K562 (cell line): ENCODE data around the gene ELMO3. TPM values are rescaled to one million over a fixed set of nuclear protein-coding genes. Genes with fewer than 3 reads are reported as not detected.

Source experiments
- CEBPB ChIP-seq: fragments of 450-650 bp; IDR thresholded peaks from 2 replicates; pipeline ENCODE4 v1.6.1; 2016; ENCODE audit warnings: missing genetic modification characterization, missing compliant biosample characterization
- EGR1 ChIP-seq: fragments of 450-650 bp; conservative IDR thresholded peaks from 2 replicates; pipeline ENCODE4 v1.6.1; 2017; ENCODE audit warnings: mild to moderate bottlenecking
- ELF1 ChIP-seq: fragments of 200-800 bp; sonication (Bioruptor generic); IDR thresholded peaks from 2 replicates; pipeline ENCODE4 v1.6.1; 2016; ENCODE audit warnings: missing genetic modification characterization, missing compliant biosample characterization
- ERF ChIP-seq: fragments of 450-650 bp; formaldehyde crosslinking; IDR thresholded peaks from 2 replicates; pipeline ENCODE4 v1.4.0; 2020; ENCODE audit warnings: mild to moderate bottlenecking, mixed read lengths
- HNRNPL ChIP-seq: fragments of 200-400 bp; formaldehyde crosslinking; IDR thresholded peaks from 2 replicates; pipeline ENCODE4 v1.6.1; 2017; ENCODE audit warnings: low read depth, mild to moderate bottlenecking, low read length
- JUND ChIP-seq, 2 experiments: IDR thresholded peaks; 2 replicates in 1 of 2; 3 replicates in 1 of 2; pipeline ENCODE4 v1.6.1; 2011; ENCODE audit warnings: borderline replicate concordance in 2 of 2, low read depth in 2 of 2, low read length in 2 of 2, improper control_type of control experiment in 1 of 2, missing biosample characterization in 1 of 2, missing genetic modification characterization in 1 of 2, missing genetic modification reagents in 1 of 2
- MAFG ChIP-seq: fragments of 450-650 bp; conservative IDR thresholded peaks from 2 replicates; pipeline ENCODE4 v1.6.1; 2016; ENCODE audit warnings: missing genetic modification characterization, missing compliant biosample characterization
- NFYB ChIP-seq: IDR thresholded peaks from 2 replicates; pipeline ENCODE4 v1.6.1; 2011; ENCODE audit warnings: mild to moderate bottlenecking, moderate library complexity; ENCODE audit not compliant: insufficient read length; ENCODE audit errors: extremely low read depth
- RAD21 ChIP-seq, 2 experiments: fragments of 250-450 bp in 1 of 2; fragments of 450-650 bp in 1 of 2; sonication (Bioruptor Pico) in 1 of 2; formaldehyde crosslinking in 1 of 2; IDR thresholded peaks in 1 of 2; conservative IDR thresholded peaks in 1 of 2; 2 replicates each; pipeline versions ENCODE4 v1.4.0 to v1.8.0; 2020 to 2022; ENCODE audit warnings: mild to moderate bottlenecking in 2 of 2, moderate library complexity in 1 of 2
- RBM17 ChIP-seq: fragments of 200-400 bp; formaldehyde crosslinking; IDR thresholded peaks from 2 replicates; pipeline ENCODE4 v1.6.1; 2017; ENCODE audit warnings: low read depth, mild to moderate bottlenecking, low read length, borderline replicate concordance
- SMC3 ChIP-seq: conservative IDR thresholded peaks from 2 replicates; pipeline ENCODE4 v1.6.1; 2011; ENCODE audit warnings: low read depth, low read length, improper control_type of control experiment; ENCODE audit not compliant: insufficient read depth
- ZNF140 ChIP-seq: fragments of 250-450 bp; sonication (Bioruptor Pico); IDR thresholded peaks from 2 replicates; pipeline ENCODE4 v1.8.0; 2021; ENCODE audit warnings: moderate library complexity, mild to moderate bottlenecking, inconsistent platforms
- ZZZ3 ChIP-seq: fragments of 450-650 bp; IDR thresholded peaks from 2 replicates; pipeline ENCODE4 v1.6.1; 2016; ENCODE audit warnings: antibody characterized with exemption, mild to moderate bottlenecking, moderate library complexity
- polyA plus RNA-seq, 8 experiments: library from polyadenylated mRNA; depleted of rRNA in 4 of 8; stranded (reverse) in 5 of 8; unstranded in 3 of 8; fragments of >200 nt; fragmentation: Nextera tagmentation in 2 of 8; fragmentation: Illumina TruSeq in 1 of 8; extraction: Ambion mirVana in 2 of 8; extraction: Trizol in 1 of 8; gene quantifications; 2 replicates each; pipeline versions ENCODE4 v1.2.1 to v1.2.3, GENCODE V29; 2011 to 2014; ENCODE audit warnings: inconsistent platforms in 1 of 8, missing spikeins in 1 of 8
- total RNA-seq, 7 experiments: library from RNA; depleted of rRNA in 6 of 7; stranded (reverse); fragments of >200 nt in 6 of 7; fragmentation: Illumina TruSeq in 2 of 7; extraction: Trizol in 2 of 7; gene quantifications; 2 replicates each; pipeline versions ENCODE4 v1.2.1 to v1.2.3, GENCODE V29; 2011 to 2021; ENCODE audit warnings: low replicate concordance in 1 of 7
- TF ChIP-seq, protein P1 (sequence below): sonication (generic); formaldehyde crosslinking; IDR thresholded peaks from 2 replicates; pipeline ENCODE4 v1.8.0; 2023; ENCODE audit warnings: missing genetic modification reagents, mild to moderate bottlenecking, borderline replicate concordance
- TF ChIP-seq, protein P2 (sequence below): fragments of 450-650 bp; IDR thresholded peaks from one replicate; pipeline ENCODE4 v1.6.1; 2018; ENCODE audit warnings: mild to moderate bottlenecking, moderate library complexity; ENCODE audit not compliant: partially characterized antibody
- TF ChIP-seq, protein P3 (sequence below): sonication (generic); formaldehyde crosslinking; IDR thresholded peaks from 2 replicates; pipeline ENCODE4 v1.8.0; 2023; ENCODE audit warnings: mild to moderate bottlenecking, missing genetic modification reagents
- TF ChIP-seq, protein P4 (sequence below): fragments of 250-450 bp; sonication (Bioruptor Pico); IDR thresholded peaks from 2 replicates; pipeline ENCODE4 v1.8.0; 2021; ENCODE audit warnings: moderate library complexity, mild to moderate bottlenecking, inconsistent platforms

The ELMO3 gene
- total and polyA plus RNA-seq, 9 of the 15 experiments (the other 6 are each of a cell fraction or from before 2014, with no cell fraction given): 0.04 to 5.1 (median 1.5) TPM

DNA sequence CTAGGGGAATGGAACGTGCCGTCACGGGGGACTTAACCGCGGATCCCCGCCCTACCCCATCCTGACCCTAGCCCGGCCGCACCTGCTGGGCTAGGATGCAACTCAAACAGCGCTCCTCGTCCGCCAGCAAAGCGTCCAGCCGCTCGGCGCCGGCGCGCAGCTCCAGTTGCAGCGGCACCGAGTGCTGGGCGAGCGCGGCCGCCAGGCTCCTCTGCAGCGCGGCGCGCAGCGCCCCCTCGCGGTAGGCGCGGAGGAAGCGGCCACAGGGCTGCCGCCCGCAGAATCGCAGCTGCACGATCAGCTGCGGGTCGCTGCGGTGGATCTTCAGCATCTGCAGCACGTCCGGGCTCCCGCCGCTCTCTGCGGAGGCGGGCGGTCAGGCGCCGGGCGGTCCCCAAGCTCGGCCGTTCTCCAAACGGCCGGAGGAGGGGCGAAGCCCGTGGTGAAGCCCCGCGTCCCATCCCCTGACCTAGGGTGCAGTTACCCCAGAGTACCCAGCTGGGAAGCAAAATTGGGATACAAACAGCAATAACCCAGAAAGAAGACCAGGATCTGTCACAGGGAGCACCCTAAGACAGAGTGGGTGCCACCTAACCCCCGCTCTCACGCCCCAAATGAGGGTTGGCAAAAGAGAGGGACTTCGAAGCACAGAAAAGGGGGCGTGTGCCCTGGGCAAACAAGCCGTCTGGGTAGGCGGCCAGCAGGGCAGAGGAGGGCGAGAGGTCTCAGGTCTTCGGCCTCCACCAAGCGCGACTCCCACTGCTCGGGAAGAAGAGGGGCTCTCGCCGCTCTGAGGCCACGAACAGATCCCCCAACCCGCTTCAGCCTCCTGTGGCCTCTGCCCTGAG, 43.4 kb upstream of the ELMO3 start (continued):
- TF ChIP-seq SMC3 (peak; percentile 96), ERF (CRISPR knock-in tag) (no peak), ZZZ3 (no peak), RAD21 (CRISPR knock-in tag; conservative IDR thresholded peaks at IDR 0.05 in 1 of 2, IDR thresholded peaks at IDR 0.05 in 1 of 2) (peak; percentile 83 to 91), ELF1 (tag) (no peak), MAFG (no peak), JUND (IDR thresholded peaks at IDR 0.05; ENCODE audit: borderline replicate concordance, low read depth, low read length) (peak; percentile 51; the same call in 1 of the 2 replicates), JUND (tag; IDR thresholded peaks at IDR 0.05; ENCODE audit: borderline replicate concordance, low read depth, low read length) (no peak), NFYB (no peak), RBM17 (no peak), HNRNPL (no peak), ZNF140 (CRISPR knock-in tag) (no peak), CEBPB (no peak), EGR1 (peak; percentile 26; the same call in 1 of the 2 replicates)
- TF ChIP-seq, protein P1, sequence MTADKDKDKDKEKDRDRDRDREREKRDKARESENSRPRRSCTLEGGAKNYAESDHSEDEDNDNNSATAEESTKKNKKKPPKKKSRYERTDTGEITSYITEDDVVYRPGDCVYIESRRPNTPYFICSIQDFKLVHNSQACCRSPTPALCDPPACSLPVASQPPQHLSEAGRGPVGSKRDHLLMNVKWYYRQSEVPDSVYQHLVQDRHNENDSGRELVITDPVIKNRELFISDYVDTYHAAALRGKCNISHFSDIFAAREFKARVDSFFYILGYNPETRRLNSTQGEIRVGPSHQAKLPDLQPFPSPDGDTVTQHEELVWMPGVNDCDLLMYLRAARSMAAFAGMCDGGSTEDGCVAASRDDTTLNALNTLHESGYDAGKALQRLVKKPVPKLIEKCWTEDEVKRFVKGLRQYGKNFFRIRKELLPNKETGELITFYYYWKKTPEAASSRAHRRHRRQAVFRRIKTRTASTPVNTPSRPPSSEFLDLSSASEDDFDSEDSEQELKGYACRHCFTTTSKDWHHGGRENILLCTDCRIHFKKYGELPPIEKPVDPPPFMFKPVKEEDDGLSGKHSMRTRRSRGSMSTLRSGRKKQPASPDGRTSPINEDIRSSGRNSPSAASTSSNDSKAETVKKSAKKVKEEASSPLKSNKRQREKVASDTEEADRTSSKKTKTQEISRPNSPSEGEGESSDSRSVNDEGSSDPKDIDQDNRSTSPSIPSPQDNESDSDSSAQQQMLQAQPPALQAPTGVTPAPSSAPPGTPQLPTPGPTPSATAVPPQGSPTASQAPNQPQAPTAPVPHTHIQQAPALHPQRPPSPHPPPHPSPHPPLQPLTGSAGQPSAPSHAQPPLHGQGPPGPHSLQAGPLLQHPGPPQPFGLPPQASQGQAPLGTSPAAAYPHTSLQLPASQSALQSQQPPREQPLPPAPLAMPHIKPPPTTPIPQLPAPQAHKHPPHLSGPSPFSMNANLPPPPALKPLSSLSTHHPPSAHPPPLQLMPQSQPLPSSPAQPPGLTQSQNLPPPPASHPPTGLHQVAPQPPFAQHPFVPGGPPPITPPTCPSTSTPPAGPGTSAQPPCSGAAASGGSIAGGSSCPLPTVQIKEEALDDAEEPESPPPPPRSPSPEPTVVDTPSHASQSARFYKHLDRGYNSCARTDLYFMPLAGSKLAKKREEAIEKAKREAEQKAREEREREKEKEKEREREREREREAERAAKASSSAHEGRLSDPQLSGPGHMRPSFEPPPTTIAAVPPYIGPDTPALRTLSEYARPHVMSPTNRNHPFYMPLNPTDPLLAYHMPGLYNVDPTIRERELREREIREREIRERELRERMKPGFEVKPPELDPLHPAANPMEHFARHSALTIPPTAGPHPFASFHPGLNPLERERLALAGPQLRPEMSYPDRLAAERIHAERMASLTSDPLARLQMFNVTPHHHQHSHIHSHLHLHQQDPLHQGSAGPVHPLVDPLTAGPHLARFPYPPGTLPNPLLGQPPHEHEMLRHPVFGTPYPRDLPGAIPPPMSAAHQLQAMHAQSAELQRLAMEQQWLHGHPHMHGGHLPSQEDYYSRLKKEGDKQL (CRISPR knock-in tag): no peak
- TF ChIP-seq, protein P2, sequence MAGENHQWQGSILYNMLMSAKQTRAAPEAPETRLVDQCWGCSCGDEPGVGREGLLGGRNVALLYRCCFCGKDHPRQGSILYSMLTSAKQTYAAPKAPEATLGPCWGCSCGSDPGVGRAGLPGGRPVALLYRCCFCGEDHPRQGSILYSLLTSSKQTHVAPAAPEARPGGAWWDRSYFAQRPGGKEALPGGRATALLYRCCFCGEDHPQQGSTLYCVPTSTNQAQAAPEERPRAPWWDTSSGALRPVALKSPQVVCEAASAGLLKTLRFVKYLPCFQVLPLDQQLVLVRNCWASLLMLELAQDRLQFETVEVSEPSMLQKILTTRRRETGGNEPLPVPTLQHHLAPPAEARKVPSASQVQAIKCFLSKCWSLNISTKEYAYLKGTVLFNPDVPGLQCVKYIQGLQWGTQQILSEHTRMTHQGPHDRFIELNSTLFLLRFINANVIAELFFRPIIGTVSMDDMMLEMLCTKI: no peak
- TF ChIP-seq, protein P3, sequence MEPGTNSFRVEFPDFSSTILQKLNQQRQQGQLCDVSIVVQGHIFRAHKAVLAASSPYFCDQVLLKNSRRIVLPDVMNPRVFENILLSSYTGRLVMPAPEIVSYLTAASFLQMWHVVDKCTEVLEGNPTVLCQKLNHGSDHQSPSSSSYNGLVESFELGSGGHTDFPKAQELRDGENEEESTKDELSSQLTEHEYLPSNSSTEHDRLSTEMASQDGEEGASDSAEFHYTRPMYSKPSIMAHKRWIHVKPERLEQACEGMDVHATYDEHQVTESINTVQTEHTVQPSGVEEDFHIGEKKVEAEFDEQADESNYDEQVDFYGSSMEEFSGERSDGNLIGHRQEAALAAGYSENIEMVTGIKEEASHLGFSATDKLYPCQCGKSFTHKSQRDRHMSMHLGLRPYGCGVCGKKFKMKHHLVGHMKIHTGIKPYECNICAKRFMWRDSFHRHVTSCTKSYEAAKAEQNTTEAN: no peak
- TF ChIP-seq, protein P4, sequence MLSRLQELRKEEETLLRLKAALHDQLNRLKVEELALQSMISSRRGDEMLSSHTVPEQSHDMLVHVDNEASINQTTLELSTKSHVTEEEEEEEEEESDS (CRISPR knock-in tag): no peak
